SW 1271 (cell line): ENCODE measurements around the gene MARCHF6.
A peak's percentile ranks its signal among the peaks of the same experiment; 100 is the strongest.
"Not testable (repeated sequence)": the region's sequence is repeated elsewhere in the genome, so short reads cannot be mapped to it uniquely, and the experiment has no call there.

Experiments used
- DNase-seq, 2 experiments: peaks; one replicate each; lab custom pipeline; 2025; lab: John Stamatoyannopoulos, UW

MARCHF6 gene

DNA sequence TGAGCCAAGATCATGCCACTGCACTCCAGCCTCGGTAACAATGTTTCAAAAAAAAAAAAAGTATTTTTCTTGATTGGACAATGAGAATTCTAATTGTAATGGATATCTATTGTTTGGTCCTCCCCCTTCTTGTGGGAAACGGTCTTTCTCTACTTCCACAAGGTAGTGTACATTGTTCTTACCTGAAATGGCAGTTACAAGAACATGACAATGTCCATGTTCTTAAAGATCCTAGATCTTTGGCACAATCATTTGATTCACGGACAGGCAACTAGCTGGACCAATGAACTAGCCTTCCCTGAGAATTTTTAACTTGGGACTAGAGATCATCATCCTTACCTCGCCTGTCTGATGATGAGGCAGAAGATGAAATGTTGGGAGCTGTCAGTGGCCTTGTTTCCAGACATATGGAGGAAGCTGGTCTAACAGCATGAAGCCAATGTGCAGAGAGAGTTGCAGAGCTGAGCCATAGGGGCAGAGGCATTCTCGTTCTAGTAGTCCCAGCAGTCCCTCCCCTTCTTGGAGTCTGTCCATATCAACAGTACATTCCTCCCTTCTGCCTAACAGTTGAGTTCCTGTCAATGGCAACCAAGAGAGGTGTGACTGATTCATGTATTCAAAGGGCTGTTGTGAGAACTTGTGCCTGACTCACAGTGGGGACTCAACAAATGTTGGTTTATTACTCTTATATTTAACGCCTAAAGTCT, 2.1 kb upstream of the MARCHF6 start:
- no peak for DNase-seq

DNA sequence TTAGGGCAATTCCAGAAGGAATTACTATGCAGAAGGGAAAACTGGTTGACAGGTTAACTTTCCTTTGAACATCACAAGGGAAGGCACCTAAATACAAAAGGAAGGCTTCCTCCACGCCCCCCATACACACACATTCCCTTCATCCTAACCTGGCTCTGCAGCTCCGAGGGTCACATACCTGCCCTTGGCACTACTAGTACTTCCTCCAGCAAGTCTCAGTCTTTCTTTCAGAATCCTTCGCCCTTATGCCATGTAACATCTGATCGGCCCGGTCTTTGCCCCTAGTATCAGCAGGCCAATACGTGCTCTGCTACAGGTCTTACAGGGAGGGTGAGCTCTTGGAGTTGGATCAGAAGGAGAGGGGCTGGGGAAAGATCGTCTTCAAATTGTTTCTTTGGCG, 1.6 kb upstream of the MARCHF6 start:
- DNase-seq = no peak

DNA sequence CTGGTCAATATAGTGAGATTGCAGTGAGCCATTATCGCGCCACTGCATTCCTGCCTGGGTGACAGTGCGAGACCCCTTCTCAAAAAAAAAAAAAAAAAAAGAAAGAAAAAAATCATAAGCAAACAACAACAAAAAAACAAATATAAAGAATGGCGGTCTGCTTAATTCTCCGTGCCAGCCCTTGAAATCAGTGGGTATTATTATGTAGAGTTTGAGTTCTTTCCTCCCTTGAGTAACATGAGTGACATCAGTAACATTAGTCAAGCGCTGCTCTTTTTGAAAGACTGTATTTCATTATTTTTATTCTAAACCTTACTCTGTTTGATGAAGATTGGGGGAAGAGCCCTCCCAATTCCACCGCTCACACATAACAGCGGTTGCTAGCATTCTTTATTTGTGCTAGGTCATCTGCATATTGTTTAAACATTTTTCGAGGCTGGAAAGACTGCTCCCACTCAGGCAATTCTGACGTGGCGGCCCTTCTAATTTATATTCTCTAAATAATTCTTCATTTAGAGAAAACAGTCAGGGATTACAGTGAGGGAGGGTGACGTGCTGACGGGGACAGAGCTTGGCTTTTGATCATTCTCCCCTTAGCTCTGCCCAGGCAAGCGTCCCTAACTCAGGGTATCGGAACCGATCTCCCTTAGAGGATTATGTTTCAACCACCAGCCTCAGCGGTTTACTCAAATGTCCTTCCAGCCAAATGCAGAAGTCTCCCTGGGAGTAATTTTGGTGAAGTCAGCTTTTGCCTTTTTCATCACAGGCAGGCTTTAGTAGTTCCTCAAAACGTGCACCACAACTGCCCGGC, 860 bp upstream of the MARCHF6 start:
- no peak for DNase-seq

DNA sequence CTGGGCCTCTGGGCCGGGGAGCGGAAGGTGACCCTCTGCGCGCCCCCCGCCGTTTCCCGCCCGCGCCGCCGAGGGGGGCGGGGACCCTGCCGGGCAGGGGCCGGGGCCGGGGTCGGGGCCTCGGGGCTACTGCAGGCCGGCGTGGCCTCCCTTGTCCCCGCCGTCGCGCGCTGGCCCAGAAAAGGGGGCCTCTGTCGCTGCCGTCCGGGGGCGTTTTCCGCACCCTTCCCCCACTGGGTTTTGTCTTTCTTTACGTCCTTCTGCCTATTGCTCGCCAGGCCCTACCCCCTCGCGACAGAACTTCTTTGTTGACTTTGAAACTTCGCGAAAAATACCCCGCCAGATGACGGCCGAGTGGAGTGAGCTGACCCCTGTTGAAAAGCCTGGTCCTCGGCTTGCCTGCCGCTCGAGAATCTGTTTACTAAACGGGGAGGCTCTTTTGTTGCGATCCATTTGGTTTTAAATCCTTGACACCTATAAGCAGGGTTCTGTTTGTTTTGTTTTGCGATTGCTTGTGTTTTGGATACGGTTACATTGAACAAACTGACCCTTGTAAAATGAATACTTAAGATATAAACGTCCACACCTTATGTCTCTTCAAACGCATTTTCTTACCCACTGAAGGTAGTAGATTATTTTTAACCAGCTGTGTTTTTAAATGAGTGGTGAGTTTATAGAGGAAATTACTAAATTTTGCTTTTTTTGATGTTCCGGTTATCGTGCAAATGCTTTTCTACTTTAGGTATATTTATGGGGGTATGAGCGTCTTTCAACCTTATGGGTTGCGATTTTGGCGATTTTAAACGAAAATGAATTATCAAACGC, 765 bp downstream of the MARCHF6 start:
- DNase-seq = peak in 1 of 2 experiments; percentile 70

DNA sequence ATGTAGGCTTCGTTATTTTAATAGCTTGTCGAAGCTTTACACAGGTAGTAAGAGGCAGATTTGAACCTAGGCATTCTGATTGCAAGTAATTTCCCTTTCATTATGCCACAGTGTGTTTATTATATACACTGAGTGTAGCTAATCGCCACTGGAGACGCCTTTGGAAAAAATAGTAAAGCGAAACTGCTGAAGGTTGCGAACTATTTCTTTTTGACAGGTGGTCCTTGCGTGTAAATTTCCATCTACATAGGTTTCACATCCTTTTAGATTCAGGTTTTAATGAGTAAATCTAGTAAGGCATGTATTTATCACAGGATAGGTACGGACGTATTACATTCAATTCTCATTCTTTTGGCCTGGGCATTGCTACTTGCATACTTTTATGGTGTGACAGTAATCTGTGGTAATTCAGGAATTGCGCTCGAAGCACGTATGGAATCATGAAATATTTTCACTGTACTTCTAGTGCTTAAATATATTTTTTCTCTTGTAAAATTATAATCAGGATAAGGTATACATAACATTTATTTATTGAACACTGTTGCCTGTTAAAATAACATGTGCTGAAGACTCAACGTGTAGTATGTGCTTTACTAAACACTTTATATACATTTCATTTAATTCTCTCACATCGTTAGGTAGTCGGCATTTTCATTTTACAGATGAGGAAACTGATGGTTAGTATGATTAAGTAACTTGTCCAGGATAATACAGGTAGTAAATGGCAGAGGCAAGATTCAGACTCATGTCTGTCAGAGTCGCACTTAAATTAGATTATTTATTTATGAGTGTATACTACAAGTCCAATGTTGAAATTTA, 1.8 kb downstream of the MARCHF6 start:
- DNase-seq = no peak

DNA sequence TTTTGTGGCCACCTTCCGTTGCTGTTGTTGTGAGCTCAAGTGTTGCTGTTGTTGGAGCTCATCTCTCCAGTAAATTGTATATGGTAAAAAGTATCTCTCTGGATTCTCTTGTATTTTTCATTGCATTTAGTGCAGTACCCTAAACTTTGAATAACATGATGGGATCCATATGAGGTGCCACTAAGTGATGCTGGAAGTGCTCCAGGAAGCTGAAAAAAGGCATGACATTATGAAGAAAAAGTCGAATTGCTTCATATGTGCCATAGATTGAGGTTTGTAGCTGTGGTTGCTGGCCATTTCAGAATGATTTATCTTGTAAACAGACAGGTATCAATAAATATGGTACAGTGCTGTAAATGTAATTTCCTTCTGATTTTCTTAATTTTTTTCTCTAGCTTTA, 5.5 kb downstream of the MARCHF6 start:
- no peak for DNase-seq

DNA sequence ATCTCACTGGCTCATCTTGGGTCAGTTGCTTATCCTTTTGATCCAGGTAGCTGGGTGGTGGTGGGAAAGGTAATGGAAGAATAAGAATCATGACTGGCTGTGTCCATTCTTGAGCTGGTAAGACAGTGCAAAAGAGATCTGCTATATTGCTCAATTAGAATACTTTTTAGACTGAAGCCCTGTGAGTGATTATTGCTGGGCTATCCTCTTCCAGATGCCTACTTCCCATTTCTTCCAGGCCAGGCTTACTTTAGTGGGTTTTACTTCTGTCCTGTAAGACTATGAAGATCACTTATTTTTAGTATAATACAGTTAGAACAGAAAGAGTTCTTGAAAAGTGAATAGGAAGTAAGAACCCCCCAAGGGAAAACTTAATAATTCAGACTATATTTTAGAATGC, 7.2 kb downstream of the MARCHF6 start:
- no peak for DNase-seq

DNA sequence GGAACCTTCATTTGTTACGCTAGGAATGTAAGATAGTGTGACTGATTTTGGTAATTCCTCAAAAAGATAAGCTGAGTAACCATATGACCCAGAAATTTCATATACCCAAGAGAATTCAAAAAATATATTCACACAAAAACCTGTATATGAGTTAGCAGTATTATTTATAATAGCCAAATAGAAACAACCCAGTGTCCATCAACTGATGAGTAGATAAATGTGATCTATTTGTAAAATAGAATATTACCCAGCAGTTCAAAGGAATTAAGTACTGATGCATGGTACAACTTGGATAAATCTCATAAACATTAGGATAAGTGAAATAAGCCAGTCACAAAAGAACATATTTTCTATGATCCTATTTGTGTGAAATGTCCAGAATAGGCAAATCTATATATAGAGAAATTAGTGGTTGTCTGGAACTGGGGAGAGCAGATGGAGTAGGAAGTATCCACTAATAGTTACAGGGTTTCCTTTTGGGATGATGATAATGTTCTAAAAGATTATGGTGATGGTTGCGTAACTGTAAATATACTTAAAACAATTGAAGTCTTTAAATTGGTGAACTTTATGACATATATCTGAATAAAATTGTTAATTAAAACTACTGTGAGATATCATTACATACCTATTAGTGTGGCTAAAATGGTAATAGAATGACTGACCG, 10.2 kb downstream of the MARCHF6 start:
- DNase-seq = no peak

DNA sequence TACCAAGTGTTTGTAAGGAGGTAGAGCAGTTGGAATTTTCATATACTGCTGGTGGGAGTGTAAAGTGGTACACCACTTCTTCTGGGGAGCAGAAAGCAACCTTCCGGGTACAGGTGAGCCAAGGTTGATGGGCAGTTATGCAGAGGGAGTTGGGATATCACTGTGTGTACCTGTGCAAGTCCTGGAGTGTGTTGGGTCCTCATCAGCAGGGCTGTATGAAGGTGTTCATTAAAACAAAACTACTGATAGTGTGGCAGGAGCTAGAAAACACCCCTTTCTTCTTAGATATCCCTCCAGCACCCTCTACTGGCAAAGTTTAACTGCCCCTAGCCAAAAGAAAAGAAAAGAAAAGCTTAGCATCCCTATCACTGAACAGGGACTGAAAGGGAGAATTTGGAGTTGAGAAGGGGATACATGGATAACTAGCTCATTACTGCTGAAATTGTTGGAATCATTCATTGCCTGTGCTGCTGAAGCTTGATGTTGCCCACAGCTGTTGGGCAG, 10.7 kb downstream of the MARCHF6 start:
- DNase-seq = no peak

DNA sequence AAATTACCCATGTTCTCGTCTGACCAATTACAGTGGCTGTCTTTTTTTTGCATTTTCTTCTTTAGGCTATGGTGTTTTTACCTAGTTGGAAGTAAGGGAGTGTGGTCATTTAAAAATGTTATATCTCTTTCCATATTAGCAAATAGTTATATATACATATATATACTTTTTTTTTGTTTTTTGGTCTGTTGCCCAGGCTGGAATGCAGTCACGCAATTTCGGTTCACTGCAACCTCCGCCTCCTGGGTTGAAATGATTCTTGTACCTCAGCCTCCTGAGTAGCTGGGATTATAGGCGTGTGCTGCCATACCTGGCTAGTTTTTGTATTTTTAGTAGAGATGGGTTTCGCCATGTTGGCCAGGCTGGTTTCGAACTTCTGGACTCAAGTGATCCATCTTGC, 12.3 kb downstream of the MARCHF6 start:
- DNase-seq = no peak

DNA sequence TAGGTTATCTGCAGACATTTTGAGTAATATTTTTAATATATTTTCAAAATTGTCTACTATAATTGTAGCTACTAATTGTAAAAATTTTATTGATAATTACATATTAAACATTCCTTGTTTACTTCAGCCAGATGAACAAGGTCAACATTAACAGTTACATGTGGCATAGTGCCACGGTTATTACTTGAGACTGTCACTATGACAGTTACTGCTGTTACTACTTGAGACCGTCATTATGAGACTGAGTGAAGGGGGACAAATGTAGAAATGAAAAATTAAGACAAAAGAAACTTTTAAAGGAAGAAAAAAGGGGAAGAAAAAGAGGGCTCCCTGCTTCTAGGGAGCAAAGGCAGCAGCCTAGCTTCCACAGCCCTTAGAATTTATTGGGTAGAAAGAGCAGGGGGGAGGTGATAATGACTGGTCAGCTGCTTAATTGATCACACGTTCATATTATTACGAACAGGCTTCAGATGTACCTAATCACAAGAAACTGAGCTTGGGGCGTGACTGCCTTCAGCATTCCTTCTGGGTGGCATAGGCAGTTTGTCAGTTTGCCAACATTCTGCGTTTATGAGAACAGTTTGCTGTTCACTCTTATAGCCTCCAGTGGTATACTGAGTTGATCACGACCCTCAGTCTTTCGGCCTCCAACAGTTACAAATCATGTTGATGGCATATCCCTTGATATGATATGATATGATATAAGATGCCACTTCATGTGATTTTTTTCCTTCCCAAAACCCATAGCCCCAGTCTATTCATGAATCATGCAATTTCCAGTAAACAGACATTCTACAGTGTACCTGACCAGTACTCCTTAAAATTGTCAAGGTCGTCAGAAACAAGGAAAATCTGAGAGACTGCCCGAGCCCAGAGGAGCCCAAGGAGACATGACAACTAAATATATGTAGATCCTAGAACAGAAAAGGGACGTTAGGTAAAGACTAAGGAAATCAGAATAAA, 13.1 kb downstream of the MARCHF6 start:
- peak in 1 of 2 experiments; percentile 19 for DNase-seq

DNA sequence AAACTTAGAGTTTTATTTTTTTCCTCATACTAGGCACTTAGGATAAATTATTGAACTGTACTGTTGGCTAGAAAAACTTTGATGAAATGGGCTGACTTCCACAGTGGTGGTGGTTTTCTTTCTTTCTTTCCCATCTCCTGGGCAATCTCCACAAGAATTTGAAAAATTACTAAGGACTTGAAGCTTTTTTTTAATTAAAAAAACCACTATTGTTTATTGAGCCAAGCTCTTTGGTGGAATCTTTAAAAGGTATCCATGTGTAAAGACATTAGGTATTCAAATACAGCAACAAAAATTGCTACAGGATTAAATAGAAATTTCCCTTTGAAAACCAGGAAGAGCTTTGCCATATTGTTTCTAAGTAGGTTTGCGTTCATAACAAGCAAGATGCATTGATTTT, 14.1 kb downstream of the MARCHF6 start:
- DNase-seq = no peak

DNA sequence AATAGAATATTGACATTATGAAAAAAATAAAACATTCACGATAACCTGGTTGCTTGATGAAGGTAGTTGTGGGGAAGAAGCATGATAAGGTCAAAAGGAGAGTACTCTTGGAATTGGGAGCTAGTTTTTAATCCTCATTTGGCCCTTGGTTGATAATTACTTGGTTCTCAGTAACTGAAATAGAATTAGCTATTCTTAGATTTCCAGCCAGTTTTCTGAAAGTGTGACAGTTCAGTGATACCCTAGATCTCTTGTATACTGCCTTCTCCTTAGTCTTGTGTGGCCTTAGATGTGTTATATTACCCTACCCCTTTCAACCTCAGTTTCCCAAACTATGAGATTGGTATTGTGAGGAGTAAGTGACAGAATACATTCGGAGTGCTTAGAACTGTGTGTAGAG, 17.4 kb downstream of the MARCHF6 start:
- no peak for DNase-seq

DNA sequence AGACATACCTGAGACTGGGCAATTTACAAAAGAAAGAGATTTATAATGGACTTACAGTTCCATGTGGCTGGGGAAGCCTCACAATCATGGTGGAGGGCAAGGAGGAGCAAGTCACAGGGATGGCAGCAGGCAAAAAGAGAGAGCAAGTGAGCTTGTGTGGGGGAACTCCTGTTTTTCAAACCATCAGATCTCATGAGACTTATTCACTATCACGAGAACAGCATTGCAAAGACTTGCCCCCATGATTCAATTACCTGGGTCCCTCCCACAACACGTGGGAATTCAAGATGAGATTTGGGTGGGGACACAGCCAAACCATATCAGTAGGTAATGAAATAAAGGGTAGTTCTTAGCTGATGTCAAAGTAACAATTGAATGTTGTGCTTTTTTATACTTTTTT, 17.9 kb downstream of the MARCHF6 start:
- DNase-seq = not testable (repeated sequence)

DNA sequence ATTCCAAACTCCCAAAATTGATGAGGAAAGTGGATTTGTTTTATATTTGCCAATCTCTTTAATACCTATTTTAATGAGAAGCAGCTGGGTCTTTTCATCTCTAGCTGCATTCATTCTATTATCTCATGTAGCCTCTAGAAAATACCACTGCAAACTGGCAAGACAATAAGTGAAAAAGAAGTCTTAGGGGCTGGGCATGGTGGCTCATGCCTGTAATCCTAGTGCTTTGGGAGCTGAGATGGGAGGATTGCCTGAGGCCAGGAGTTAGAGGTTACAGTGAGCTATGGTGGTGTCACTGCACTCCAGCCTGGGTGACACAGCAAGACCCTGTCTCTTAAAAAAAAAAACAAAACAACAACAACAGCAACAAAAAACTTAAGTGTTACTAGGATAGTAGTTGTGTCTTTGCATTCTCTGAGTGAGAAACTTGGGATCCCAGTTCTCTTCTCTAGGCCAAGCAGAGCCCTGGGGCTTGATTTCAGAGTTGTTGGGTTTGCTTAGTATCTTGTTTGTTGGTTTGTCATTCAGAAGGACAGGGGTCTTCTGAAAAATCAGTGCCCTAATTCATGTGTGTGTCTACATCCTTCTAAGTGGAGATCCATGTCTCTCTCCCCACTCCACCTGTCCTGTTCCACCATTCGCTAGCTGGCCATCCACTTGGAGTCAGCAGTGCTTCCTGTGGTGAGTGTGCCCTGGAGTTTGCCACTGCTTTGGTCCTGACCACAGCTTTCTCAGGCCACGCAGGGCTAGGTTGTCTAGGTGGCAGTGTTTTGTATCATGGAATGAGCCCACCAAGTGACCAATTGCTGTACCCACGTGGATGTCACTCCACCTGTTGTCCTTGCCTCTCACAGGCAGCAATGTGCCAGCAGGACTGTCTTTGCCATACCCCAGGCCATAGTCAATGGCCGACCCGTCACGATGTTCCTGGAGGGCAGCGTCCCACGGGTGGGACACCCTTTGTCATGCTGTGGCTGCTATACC, 19.5 kb downstream of the MARCHF6 start:
- no peak for DNase-seq

DNA sequence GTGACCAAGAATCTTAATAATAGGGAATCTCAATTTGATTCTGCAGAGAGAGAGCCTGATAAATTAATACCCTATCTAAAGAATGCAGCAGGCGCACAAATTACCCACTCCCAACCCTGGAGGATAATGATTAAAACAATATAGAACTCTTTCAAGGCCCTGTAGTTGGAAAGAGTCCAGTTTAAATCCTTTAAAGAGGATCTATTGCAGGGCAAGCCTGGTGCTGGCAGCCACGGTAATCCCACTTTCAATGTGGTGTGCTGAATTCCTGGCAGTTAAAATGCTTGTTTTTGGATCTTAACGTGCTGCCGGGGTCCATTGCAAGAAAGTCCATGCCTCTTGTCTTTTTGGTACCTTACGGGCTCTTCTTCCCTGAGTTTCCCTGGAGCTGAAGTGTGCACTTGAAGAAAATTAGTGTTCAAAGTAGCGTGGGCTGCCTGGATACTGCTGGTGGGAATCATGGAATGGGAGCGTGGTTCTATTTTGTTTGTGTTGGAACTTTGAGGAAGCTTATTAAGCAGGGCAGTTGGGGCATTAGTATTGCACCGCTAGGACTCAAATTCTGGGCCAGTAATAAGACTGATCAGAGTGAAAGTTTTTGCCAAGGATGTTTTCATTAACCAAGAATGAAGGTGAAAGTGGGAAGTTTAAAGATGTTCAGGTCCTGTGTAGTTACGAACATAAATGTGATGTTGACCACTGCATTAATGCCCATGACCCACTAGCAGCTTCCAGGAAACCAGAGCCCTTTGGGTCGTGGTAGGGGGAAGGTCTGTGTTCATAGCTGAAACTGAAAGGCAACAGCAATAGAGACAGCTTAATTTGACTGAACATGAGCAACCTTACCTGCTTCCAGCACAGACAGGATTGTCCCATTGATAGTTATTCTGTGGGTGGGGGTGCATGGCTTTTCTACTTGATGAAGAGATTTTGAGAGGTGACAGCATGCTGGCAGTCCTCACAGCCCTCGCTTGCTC, 20.8 kb downstream of the MARCHF6 start:
- DNase-seq = no peak

DNA sequence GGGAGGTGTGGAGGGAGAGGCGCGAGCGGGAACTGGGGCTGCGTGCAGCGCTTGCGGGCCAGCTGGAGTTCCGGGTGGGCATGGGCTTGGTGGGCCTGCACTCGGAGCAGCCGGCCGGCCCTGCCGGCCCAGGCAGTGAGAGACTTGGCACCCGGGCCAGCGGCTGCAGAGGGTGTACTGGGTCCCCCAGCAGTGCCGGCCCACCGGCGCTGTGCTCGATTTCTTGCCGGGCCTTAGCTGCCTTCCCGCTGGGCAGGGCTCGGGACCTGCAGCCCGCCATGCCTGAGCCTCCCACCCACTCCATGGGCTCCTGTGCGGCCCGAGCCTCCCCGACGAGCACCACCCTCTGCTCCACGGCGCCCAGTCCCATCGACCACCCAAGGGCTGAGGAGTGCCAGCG, 21.7 kb downstream of the MARCHF6 start:
- not testable (repeated sequence) for DNase-seq
